Left lung (tissue), 10 donors: ENCODE data around the gene ZNF593. TPM values are rescaled to one million over a fixed set of nuclear protein-coding genes. Genes with fewer than 3 reads are reported as not detected.
A peak's percentile ranks its signal among the peaks of the same experiment; 100 is the strongest.

Experiments
- ATAC-seq: fragments of 200-7000 bp; cut with Tn5 transposase; one replicate; pipeline ENCODE4 v1.9.1; 2020; ENCODE audit warnings: moderate library complexity
- DNase-seq, 4 donors: peaks; one replicate each; pipeline ENCODE4 v3.0.0-alpha.2; 2013 to 2020
- H3K27ac ChIP-seq, 2 donors: fragments of 200-600 bp; sonication (generic) in 1 of 2; one replicate each; pipeline versions ENCODE4 v1.5.0 to v1.8.0; 2020 to 2021
- H3K27me3 ChIP-seq, 2 donors: fragments of 200-600 bp; sonication (generic) in 1 of 2; one replicate each; pipeline versions ENCODE4 v1.5.0 to v1.8.0; 2020 to 2021
- H3K36me3 ChIP-seq, 2 donors: fragments of 200-600 bp; sonication (generic) in 1 of 2; one replicate each; pipeline versions ENCODE4 v1.5.0 to v1.8.0; 2020 to 2021
- H3K4me1 ChIP-seq, 2 donors: fragments of 200-600 bp; one replicate each; pipeline ENCODE4 v1.8.0; 2021
- H3K4me3 ChIP-seq, 2 donors: fragments of 200-600 bp; sonication (generic) in 1 of 2; one replicate each; pipeline versions ENCODE4 v1.5.0 to v1.8.0; 2020 to 2021; ENCODE audit warnings: mild to moderate bottlenecking in 1 of 2
- H3K9me3 ChIP-seq, 2 donors: fragments of 200-600 bp; sonication (generic) in 1 of 2; one replicate each; pipeline versions ENCODE4 v1.5.0 to v1.8.0; 2020 to 2021
- intact Hi-C, 2 donors: fragments of 100-400 bp; cut with DNase I; formaldehyde crosslinking; loops; one replicate each; pipeline versions ENCODE4 v1.11.2 to v1.14.2; 2022
- polyA plus RNA-seq, 6 donors: library from polyadenylated mRNA; unstranded; fragments of 120-200 nt; gene quantifications; one replicate each; pipeline ENCODE4 v1.2.1, GENCODE V29; 2013; ENCODE audit not compliant: insufficient read length in 6 of 6
- total RNA-seq, 2 donors: library from RNA; stranded (reverse); fragmentation: NEBNext Ultra II Directional; extraction: Animal tissue kit (Norgen Biotek cat#: 25700); gene quantifications; one replicate each; pipeline ENCODE4 v1.2.1, GENCODE V29; 2021
- TF ChIP-seq, protein P1 (sequence below), 2 donors: fragments of 200-600 bp; sonication (generic) in 1 of 2; IDR thresholded peaks; one replicate each; pipeline versions ENCODE4 v1.5.0 to v1.8.0; 2021; ENCODE audit warnings: antibody characterized with exemption in 2 of 2
- donor health status: DM: no; HTN: yes; CAD: no.
- donor health status: DM: no; HTN: no; CAD: no.

Gene ZNF593
- total and polyA plus RNA-seq, 8 donors: 8.7 to 32.2 (median 15.9) TPM

DNA sequence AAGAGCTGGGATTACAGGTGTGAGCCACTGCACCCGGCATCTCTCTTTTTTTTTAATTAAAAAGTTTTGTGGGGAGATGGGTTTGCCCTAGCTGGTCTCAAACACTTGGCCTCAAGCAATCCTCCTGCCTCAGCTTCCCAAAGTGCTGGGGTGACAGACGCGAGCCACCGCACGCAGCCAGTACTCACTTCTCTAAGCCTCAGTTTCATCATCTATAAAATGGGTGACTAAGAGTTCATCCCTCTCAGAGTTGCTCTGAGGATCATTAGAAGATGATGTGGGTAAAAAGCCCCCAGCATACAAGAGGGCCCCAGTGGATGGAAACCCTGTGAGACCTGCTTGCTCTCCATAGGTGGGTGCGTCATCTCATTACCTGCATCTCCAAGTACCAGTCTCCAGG, 18.2 kb downstream of the ZNF593 start:
- ATAC-seq (no peak), DNase-seq (no peak)
- Histone ChIP-seq H3K27me3 (no peaks in the 10 kb centered on the region), H3K9me3 (no peaks in the 10 kb centered on the region), H3K27ac (no peak overlapping the region), H3K4me3 (no peak overlapping the region), H3K36me3 (peaks cover 0 to 19% of the 10 kb centered on the region in 2 donors), H3K4me1 (no peaks in the 10 kb centered on the region)
- intact Hi-C loops: no loop called here
- TF ChIP-seq, protein P1, sequence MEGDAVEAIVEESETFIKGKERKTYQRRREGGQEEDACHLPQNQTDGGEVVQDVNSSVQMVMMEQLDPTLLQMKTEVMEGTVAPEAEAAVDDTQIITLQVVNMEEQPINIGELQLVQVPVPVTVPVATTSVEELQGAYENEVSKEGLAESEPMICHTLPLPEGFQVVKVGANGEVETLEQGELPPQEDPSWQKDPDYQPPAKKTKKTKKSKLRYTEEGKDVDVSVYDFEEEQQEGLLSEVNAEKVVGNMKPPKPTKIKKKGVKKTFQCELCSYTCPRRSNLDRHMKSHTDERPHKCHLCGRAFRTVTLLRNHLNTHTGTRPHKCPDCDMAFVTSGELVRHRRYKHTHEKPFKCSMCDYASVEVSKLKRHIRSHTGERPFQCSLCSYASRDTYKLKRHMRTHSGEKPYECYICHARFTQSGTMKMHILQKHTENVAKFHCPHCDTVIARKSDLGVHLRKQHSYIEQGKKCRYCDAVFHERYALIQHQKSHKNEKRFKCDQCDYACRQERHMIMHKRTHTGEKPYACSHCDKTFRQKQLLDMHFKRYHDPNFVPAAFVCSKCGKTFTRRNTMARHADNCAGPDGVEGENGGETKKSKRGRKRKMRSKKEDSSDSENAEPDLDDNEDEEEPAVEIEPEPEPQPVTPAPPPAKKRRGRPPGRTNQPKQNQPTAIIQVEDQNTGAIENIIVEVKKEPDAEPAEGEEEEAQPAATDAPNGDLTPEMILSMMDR (IDR thresholded peaks at IDR 0.05): no peak

DNA sequence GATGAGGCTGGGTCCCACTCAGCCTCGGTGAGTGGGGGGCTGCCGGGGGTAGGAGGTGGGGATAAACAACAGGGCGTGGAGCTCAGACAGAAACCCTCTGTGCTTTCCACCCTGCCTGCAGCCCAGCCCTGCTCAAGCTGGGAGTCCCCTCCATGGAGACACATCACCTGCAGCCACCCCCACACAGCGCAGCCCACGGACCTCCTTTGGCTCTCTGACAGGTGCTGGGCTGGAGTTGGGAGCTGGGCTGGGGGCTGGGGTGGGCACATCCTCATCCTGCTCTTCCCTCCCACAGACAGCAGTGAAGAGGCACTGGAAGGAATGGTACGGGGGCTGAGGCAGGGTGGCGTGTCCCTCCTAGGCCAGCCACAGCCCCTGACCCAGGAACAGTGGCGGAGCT, 18.8 kb downstream of the ZNF593 start:
- Histone ChIP-seq H3K9me3 (no peaks in the 10 kb centered on the region), H3K27me3 (no peaks in the 10 kb centered on the region), H3K4me3 (no peak overlapping the region), H3K27ac (no peak overlapping the region), H3K36me3 (peaks cover 0 to 17% of the 10 kb centered on the region in 2 donors), H3K4me1 (no peaks in the 10 kb centered on the region)
- TF ChIP-seq, protein P1 (IDR thresholded peaks at IDR 0.05): no peak
- no peak for ATAC-seq
- intact Hi-C loops: no loop called here
- no peak for DNase-seq

DNA sequence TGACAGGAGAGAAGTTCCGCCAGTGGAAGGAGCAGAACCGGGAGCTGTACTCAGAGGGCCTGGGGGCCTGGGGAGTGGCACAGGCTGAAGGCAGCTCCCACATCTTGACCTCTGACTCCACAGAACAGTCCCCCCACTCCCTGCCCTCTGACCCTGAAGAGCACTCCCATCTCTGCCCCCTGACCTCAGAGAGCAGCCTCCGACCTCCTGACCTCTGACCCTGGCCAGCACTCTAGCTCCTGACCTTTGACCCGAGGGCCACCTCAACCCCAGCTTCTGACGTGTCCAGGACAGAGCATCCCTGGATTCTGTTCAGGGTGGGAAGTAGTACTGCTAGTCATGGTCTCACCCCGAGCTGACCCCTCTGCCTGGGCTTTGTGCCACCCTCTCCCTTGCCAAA, 19.6 kb downstream of the ZNF593 start:
- peaks cover 0 to 16% of the 10 kb centered on the region in 2 donors for H3K36me3 ChIP-seq
- H3K9me3 ChIP-seq: no peaks in the 10 kb centered on the region
- H3K27ac ChIP-seq: no peak overlapping the region
- TF ChIP-seq, protein P1 (IDR thresholded peaks at IDR 0.05): no peak
- ATAC-seq: no peak
- intact Hi-C loops: no loop called here
- H3K4me3 ChIP-seq: no peak overlapping the region
- no peak for DNase-seq
- H3K4me1 ChIP-seq: no peaks in the 10 kb centered on the region
- H3K27me3 ChIP-seq: no peaks in the 10 kb centered on the region

DNA sequence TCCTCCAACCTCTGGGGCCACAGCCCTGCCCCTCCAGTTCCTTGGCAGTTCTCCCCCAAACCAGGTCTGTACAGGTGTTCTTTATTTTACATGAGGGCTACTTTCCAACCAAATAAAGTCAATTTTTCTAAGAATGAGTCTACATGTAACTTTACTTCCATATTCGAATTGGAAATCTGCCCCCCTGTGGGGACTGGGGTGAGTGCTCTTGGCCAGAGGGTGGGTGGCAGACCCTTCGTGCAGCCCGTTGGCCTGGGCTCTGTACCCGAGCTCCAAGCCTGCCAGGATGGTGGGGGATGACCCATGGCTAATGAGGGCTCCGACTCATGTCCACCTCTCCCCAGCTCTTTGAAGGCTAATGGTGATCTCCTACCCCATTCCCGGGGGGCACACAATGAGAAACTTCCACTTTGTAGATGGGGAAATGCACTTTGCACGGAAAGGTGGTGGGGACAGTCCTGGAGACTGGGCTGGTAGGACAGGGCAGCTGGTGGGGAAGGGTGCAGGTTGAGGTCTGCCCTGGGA, 20.1 kb downstream of the ZNF593 start:
- Histone ChIP-seq H3K27me3 (no peaks in the 10 kb centered on the region), H3K36me3 (peaks cover 0 to 16% of the 10 kb centered on the region in 2 donors), H3K4me3 (no peak overlapping the region), H3K4me1 (no peaks in the 10 kb centered on the region), H3K9me3 (no peaks in the 10 kb centered on the region), H3K27ac (no peak overlapping the region)
- DNase-seq: no peak
- no peak for ATAC-seq
- TF ChIP-seq, protein P1 (IDR thresholded peaks at IDR 0.05): no peak
- intact Hi-C loops: no loop called here

DNA sequence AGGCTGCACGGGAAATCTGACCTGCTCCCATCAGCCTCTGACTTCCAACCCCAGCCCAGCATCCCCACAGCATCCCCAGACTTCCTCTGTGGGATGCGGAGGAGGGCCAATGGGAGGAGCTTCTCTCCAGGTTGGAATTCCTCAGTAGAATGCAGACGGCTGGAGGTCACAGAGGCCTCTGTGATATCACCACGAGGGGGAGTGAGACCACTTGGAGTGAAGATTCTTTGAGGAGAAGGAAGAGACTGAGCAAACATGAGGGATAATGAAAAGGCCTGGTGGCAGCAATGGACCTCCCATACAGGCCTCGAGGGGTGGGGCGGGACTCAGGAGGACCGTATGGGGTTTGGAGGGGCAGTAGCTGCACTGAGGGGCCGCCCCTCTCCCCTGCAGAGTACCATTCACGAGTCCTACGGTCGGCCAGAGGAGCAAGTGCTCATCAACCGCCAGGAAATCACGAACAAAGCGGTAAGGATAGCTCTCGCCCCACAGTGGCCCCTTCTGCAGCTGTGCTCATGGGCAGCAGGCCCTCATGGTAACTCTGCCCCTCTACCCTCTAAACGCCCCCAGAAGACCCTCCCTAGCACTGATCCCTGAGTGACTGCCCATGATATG, 20.8 kb downstream of the ZNF593 start, which contains the start of gene CATSPER4:
TSS of gene CATSPER4 (plus strand) at position 230 of the 615 bp plus-strand sequence. CDS start at position 256, 26 bp downstream.
- peaks cover 0 to 16% of the 10 kb centered on the region in 2 donors for H3K36me3 ChIP-seq
- H3K27me3 ChIP-seq: no peaks in the 10 kb centered on the region
- no peaks in the 10 kb centered on the region for H3K4me1 ChIP-seq
- H3K27ac ChIP-seq: no peak within 1 kb of the TSS
- DNase-seq: no peak
- H3K4me3 ChIP-seq: no peak within 1 kb of the TSS
- no peaks in the 10 kb centered on the region for H3K9me3 ChIP-seq
- intact Hi-C loops: no loop called here
- ATAC-seq: peak; percentile 21
- TF ChIP-seq, protein P1 (IDR thresholded peaks at IDR 0.05): no peak
